Coronary artery (tissue), 2 donors: ENCODE measurements around the gene KIF5A.

Experiments
- DNase-seq: peaks from one replicate; pipeline ENCODE4 v3.0.0-alpha.2; 2017; ENCODE audit warnings: low spot score
- H3K27ac ChIP-seq, 2 donors: fragments of 200-600 bp; sonication (generic); one replicate each; pipeline ENCODE4 v1.5.1; 2016 to 2019
- H3K4me3 ChIP-seq: fragments of 200-600 bp; sonication (generic); 2 replicates; pipeline ENCODE4 v1.5.1; 2016; ENCODE audit warnings: mild to moderate bottlenecking, moderate library complexity
- TF ChIP-seq, protein P1 (sequence below): fragments of 200-600 bp; sonication (generic); IDR thresholded peaks from one replicate; pipeline ENCODE4 v1.5.1; 2019; ENCODE audit warnings: antibody characterized with exemption

The KIF5A gene

DNA sequence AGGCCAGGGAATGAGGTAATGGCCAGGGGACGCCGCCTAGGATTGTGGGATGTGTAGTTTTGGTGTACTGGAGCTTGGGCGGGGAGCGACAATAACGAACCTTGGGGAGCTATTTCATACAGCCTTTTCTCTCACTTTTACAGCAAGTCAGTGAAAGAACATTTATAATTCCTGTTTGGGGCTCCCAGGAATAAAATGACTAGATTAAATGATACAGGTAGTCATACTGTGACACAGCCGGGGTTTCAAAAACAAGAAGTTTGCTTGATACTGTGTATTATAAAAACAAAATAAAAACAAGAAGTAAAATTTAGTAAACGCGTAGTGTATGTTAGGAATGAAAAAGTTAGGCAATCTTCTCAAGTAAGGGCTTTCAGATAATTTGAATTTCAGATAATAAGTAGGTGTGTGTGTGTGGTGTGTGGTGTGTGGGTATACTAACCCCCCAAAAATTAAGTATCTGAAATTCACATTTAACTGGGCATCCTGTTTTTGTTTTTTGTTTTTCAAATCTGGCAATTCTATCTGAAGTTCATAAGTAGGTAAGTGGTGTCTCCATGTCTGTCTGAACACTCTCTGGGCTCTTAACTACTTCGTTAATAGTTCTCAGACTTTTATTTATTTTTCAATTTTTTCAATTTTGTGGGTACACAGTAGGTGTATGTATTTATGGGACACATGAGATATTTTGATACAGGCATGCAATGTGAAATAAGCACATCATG, 2.4 kb upstream of the KIF5A start:
- Histone ChIP-seq H3K4me3 (peak overlapping the region; percentile 85), H3K27ac (peak overlapping the region in 1 of 2 donors; percentile 84)
- TF ChIP-seq, protein P1, sequence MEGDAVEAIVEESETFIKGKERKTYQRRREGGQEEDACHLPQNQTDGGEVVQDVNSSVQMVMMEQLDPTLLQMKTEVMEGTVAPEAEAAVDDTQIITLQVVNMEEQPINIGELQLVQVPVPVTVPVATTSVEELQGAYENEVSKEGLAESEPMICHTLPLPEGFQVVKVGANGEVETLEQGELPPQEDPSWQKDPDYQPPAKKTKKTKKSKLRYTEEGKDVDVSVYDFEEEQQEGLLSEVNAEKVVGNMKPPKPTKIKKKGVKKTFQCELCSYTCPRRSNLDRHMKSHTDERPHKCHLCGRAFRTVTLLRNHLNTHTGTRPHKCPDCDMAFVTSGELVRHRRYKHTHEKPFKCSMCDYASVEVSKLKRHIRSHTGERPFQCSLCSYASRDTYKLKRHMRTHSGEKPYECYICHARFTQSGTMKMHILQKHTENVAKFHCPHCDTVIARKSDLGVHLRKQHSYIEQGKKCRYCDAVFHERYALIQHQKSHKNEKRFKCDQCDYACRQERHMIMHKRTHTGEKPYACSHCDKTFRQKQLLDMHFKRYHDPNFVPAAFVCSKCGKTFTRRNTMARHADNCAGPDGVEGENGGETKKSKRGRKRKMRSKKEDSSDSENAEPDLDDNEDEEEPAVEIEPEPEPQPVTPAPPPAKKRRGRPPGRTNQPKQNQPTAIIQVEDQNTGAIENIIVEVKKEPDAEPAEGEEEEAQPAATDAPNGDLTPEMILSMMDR, result no peak
- DNase-seq, result no peak

DNA sequence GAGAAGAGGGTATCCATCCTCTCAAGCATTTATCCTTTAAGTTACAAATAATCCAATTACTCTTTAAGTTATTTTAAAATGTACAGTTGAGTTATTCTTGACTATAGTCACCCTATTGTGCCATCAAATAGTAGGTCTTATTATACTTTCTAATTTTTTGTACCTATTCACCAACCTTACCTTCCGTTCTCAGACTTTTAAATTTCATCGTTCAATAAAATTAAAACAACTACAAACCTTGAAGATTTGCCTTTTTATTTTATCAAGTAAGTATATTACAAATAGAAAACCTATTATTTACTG, 1.9 kb upstream of the KIF5A start:
- no peak overlapping the region for H3K27ac ChIP-seq
- no peak overlapping the region for H3K4me3 ChIP-seq
- TF ChIP-seq, protein P1, result no peak
- no peak for DNase-seq

DNA sequence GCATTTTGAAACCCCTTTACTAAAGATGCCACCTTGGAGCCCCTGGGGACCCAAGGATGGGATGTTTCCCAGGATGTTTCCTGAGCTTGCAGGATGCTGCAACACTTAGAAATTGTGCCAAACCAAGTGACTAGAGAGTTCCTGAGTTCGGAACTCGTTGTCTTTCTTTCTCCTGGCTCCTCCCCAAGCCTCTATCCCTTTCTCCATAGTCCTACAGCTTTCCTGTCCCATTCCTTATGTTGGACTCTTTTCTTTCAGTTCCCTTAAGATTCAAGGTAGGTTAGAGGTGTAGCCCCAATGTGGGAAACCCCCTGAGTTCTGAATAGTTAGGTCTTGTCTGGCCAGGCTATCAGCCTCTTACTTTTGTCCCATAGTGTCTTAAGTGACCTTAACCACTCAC, 1.4 kb upstream of the KIF5A start:
- Histone ChIP-seq H3K4me3 (no peak overlapping the region), H3K27ac (no peak overlapping the region)
- DNase-seq, result no peak
- TF ChIP-seq, protein P1, result no peak

DNA sequence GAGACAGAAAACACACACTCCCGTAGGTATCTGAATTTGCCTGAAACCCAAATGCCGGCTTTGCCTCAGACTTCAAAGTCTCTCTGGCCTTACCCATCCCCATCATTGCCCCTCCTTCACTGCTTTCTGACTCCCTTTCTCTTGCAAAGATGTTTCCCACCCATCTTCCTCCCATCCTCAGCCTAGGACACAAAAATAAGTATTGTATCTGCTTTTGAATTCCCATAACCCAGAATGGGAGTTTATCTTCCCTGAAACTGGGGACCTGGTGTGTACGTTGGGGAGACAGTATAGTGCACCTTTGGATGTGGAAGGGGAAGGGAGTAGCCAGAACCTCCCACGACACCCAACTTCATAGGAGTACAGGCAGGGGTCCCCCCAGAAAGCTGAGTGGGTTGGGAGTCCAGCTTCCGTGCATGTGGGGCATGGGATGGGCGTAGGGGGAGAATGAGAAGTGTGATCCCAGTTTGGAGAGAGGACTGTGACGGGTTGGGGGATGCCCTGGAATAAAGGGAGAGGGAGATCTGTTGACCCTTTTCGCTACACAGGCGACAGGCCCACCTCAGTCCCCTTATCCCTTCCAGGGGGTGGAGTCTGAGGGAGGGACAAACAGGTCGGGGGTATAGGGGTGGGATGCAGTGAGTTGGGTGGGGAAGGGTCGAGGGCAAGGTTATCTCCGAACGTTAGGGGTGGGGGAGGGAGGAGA, 488 bp upstream of the KIF5A start:
- Histone ChIP-seq H3K27ac (peak overlapping the region in 1 of 2 donors; percentile 65), H3K4me3 (peak overlapping the region; percentile 75)
- TF ChIP-seq, protein P1, result no peak
- DNase-seq, result peak; percentile 67

DNA sequence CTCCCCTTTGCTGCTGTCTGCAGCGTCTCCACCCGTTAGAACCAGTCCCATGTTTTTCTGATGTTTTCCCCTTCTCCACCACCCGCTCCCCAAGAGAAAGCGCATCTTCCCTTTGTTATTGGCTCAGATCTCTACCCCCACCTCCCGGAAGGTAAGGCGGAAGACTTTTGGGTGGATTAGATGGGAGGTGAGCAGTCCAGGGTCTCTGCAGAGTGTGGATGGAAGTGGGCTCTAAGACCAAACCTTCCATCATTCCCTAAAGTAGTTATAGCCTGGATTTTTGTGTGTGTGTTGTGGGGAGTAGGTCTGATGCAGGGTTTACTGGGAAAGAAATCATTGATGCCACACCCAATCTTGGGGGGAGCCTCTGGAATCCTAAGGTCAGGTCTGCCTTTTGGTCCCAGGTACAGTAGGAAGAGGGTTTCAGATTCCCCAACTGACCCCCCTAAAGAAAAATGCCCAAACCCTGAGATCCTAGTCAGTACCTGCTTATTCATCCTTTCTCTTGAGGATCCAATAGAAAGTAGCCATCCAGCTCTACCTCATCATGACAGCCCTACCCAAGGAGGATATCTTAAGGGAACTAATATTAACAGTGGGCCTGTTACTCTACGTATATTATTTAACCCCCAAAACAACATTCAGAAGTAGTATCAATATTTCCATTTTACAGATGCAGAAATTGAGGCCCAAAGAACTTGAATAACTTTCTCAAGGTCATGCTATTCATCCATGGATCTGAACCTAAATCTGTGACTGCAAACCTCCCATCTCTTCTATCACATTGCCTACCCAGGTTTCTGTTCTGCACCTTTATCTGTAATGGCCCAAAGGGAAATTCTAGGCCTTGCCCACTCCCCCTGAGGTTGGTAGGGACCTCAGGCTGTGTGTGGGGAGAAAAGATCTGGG, 1.1 kb downstream of the KIF5A start:
- Histone ChIP-seq H3K4me3 (peak overlapping the region; percentile 75), H3K27ac (peak overlapping the region in 1 of 2 donors; percentile 65)
- TF ChIP-seq, protein P1, result no peak
- no peak for DNase-seq

DNA sequence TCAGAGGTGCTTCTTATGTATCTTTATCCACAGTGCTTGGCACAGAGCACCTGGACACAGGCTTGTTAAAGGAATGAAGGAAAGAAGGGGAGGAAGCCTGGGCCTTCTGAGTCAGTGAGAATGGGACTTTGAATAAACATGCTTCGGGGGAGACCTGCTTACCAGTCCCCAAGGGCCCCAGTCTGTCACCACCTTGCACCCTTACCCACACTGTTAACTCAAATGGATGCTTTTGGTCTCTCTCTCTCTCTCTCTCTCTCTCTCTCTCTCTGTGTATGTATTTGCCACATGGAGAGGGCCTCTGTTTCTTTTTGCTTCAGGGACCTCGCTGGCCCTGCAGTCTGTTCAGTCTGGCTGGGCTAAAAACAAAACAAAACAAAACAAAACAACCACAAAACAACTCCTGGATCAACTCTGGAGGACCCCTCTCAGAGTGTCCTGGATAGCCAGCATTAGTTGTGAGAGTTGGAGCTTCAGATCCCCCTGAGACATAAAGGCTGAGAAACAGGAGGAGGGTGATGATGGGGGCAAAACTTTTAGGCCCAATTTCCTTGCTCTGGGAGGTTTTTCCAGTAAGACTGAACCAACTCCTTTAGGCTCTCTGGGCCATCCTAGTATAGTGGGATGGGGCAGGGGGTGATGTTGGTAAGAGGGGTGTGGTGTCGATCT, 1.9 kb downstream of the KIF5A start:
- no peak for DNase-seq
- H3K27ac ChIP-seq, result no peak overlapping the region
- TF ChIP-seq, protein P1, result no peak
- no peak overlapping the region for H3K4me3 ChIP-seq
